Type B pancreatic cell (in vitro differentiated cells): ENCODE measurements around the gene LHFPL2. TPM values are rescaled to one million over a fixed set of nuclear protein-coding genes. Genes with fewer than 3 reads are reported as not detected.

Experiments
- DNase-seq: peaks from one replicate; pipeline ENCODE4 v3.0.0; 2021; ENCODE audit warnings: mixed read lengths; ENCODE audit not compliant: unreplicated experiment; ENCODE audit errors: extremely low spot score
- H3K27ac Mint-ChIP-seq: 2 replicates; pipeline ENCODE4 v1.8.0; 2021; ENCODE audit warnings: mild to moderate bottlenecking, mixed read lengths
- H3K27me3 Mint-ChIP-seq: 2 replicates; pipeline ENCODE4 v1.8.0; 2021; ENCODE audit warnings: mixed read lengths
- H3K36me3 Mint-ChIP-seq: 2 replicates; pipeline ENCODE4 v1.8.0; 2021; ENCODE audit warnings: mixed read lengths
- H3K4me1 Mint-ChIP-seq: one replicate; pipeline ENCODE4 v1.8.0; 2021; ENCODE audit warnings: mixed read lengths; ENCODE audit not compliant: unreplicated experiment
- H3K4me3 Mint-ChIP-seq: 2 replicates; pipeline ENCODE4 v1.8.0; 2021; ENCODE audit warnings: mild to moderate bottlenecking, mixed read lengths
- H3K9me3 Mint-ChIP-seq: 2 replicates; pipeline ENCODE4 v1.8.0; 2021; ENCODE audit warnings: mixed read lengths
- total RNA-seq: library from RNA; stranded (reverse); gene quantifications from 2 replicates; pipeline ENCODE4 v1.2.1, GENCODE V29; 2021; ENCODE audit warnings: low replicate concordance
- TF ChIP-seq, protein P1 (sequence below): fragments of 200-600 bp; sonication (generic); conservative IDR thresholded peaks from 2 replicates; pipeline ENCODE4 v1.5.0; 2021; ENCODE audit warnings: antibody characterized with exemption, mild to moderate bottlenecking

LHFPL2 gene
- total RNA-seq, 1 donor from 2014 or later = 35.3 TPM

DNA sequence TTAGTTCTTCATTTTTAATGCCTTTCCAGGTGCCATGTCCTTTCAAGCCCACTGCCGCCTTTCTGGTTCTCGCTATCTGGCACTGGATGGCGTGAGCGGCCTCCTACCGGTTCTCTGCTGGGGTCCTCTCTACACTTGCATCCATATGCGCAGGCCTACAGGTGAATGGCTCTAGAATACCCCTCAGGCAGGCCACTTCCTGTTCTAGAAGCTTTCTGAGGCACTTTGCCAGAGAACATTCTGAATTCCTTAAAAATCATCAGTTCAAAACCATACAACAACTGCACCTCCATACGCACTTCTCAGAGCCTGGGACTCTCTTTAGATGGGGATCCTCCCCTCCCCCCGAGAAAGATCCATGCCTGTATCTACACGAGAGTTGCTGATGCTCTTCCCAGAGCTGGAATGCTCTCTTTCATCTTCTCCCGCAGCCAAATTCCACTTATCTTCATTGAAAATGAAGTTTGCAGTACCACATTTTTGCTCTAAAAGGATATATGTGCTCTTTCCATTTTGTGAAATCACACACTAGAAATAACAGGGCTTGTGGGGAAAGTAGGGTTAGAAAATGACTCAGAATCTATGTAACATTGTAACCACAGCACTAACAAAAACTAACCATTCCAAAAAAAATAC lies 1.4 kb upstream of the LHFPL2 start:
- DNase-seq = no peak
- Mint-ChIP-seq H3K4me3 (peak overlapping the region; percentile 88), H3K9me3 (no peaks in the 10 kb centered on the region), H3K27me3 (no peaks in the 10 kb centered on the region), H3K27ac (peak overlapping the region; percentile 29), H3K36me3 (peaks cover 4% of the 10 kb centered on the region), H3K4me1 (peaks cover 29% of the 10 kb centered on the region)
- TF ChIP-seq, protein P1, sequence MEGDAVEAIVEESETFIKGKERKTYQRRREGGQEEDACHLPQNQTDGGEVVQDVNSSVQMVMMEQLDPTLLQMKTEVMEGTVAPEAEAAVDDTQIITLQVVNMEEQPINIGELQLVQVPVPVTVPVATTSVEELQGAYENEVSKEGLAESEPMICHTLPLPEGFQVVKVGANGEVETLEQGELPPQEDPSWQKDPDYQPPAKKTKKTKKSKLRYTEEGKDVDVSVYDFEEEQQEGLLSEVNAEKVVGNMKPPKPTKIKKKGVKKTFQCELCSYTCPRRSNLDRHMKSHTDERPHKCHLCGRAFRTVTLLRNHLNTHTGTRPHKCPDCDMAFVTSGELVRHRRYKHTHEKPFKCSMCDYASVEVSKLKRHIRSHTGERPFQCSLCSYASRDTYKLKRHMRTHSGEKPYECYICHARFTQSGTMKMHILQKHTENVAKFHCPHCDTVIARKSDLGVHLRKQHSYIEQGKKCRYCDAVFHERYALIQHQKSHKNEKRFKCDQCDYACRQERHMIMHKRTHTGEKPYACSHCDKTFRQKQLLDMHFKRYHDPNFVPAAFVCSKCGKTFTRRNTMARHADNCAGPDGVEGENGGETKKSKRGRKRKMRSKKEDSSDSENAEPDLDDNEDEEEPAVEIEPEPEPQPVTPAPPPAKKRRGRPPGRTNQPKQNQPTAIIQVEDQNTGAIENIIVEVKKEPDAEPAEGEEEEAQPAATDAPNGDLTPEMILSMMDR = no peak

DNA sequence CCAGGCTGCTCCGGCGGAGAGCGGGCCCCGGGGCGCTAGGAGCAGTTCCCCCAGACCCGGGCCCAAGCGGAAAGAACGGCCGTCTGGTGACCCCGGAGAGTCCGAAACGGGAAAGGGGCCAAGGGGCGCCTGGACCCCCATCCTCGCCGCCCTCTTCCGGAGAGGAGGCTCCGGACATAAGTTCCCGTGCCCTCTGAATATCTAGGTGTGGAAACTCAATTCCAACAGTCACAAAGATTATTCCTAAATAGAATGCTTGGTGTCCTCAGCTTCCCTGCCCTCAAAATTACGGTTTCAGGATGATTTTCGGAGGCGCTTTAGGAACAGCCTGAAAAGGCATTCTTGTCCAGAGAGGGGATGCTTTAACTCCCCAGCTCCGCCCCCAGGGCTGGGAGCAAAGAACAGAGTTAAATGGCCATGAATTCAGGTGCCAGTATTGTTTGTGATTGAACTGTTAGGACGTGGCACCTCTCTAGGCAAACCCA lies 681 bp upstream of the LHFPL2 start:
- H3K4me3 Mint-ChIP-seq = peak overlapping the region; percentile 88
- H3K27me3 Mint-ChIP-seq = no peaks in the 10 kb centered on the region
- TF ChIP-seq, protein P1 = no peak
- peaks cover 11% of the 10 kb centered on the region for H3K36me3 Mint-ChIP-seq
- peak overlapping the region; percentile 29 for H3K27ac Mint-ChIP-seq
- peaks cover 36% of the 10 kb centered on the region for H3K4me1 Mint-ChIP-seq
- no peaks in the 10 kb centered on the region for H3K9me3 Mint-ChIP-seq
- DNase-seq = no peak

DNA sequence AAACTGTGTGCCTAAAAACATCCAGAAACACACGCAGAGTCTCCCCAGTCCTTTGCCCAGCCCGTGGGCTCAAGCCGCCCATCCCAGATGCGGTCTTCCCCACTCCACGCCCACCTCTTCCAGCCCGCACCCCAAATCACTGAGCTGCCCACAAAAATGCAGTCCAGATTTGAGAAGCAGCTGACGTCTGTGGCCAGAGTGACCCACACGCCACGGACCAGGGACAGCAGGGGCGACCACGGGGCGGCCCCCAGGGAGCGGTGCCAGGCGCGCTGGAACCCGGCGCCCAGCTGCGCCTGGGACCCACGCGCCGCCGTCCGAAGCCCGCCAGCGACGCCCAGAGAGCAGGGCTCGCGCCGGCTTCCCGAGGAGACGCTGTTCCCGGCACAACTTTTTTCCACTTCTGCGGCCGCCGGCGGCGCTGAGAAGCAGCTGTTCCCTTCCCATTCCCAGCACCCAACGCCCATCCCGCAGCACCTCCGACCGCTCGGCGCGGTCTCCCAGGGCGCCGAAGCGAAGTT lies 674 bp downstream of the LHFPL2 start:
- H3K27ac Mint-ChIP-seq = peak overlapping the region; percentile 76
- no peaks in the 10 kb centered on the region for H3K9me3 Mint-ChIP-seq
- H3K36me3 Mint-ChIP-seq = peaks cover 17% of the 10 kb centered on the region
- DNase-seq = peak; percentile 72
- H3K4me3 Mint-ChIP-seq = peak overlapping the region; percentile 96
- no peaks in the 10 kb centered on the region for H3K27me3 Mint-ChIP-seq
- H3K4me1 Mint-ChIP-seq = peaks cover 38% of the 10 kb centered on the region
- TF ChIP-seq, protein P1 = no peak

DNA sequence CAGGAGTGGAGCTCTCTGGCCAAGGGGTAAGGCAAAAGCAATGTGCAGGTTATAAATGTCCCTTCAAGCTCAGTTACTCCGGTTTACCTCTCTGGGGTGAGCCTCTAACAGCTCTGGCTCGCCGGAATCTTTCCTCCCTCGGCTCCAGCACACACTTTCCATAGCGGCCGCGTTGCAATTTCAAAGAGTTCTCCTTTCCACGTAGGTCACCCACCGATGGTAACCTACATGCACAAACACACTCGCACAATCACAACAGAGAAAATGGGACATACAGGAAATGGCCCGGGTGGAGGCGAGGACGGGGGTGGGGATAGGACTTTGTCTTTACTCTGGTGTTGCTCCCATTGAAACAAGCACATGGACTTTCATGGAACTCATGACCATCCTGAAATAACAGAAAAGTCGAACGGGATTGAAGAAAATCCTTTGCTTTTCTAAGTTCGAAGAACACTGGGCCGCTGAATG lies 1.2 kb downstream of the LHFPL2 start:
- TF ChIP-seq, protein P1 = no peak
- Mint-ChIP-seq H3K9me3 (no peaks in the 10 kb centered on the region), H3K36me3 (peaks cover 19% of the 10 kb centered on the region), H3K27ac (peak overlapping the region; percentile 76), H3K4me3 (peak overlapping the region; percentile 96), H3K4me1 (peaks cover 41% of the 10 kb centered on the region), H3K27me3 (no peaks in the 10 kb centered on the region)
- no peak for DNase-seq

DNA sequence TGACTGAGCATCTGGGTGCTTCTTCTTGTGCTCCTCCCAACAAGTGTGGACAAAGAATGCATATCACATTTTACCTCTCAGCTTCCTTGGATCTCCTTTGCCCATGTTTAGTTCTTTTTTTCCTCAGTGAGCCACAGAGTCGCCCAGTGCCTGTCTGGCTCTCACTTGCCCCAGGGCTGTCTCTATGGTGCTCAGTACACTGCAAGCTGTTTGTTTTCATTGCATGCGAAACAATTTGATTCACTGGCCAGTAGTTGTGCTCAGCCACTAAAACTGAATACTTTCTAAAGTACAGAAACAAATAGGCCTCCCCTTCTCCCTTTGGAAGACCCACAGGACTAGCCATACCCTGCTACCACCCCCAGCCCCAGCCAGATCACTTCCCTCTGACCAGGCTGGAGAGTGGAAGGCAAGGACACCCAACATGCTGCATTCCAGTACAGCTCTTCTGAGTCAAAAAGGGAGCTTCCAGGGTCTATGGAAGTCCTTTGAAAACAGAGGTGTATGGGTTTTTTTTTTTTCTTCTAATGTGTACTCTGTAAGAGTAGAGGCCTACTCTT lies 3.8 kb downstream of the LHFPL2 start:
- Mint-ChIP-seq H3K36me3 (peaks cover 27% of the 10 kb centered on the region), H3K9me3 (no peaks in the 10 kb centered on the region), H3K4me3 (peak overlapping the region; percentile 61)

More for the DNA sequence above, 3.8 kb downstream of the LHFPL2 start:
- TF ChIP-seq, protein P1 = no peak
- Mint-ChIP-seq H3K27ac (no peak overlapping the region), H3K27me3 (no peaks in the 10 kb centered on the region), H3K4me1 (peaks cover 52% of the 10 kb centered on the region)
- no peak for DNase-seq
